ENCODE results near the gene MBIP.

- TF ChIP-seq EZH2 (IDR thresholded peaks at IDR 0.05) (no peak), CTCF (IDR thresholded peaks at IDR 0.05 in 2 of 3, conservative IDR thresholded peaks at IDR 0.05 in 1 of 3; ENCODE audit: borderline replicate concordance in 1 of 3, insufficient read depth in 1 of 3, low read depth in 2 of 3, low read length in 2 of 3) (no peak), POLR2AphosphoS5 (IDR thresholded peaks at IDR 0.05; ENCODE audit: low read depth, low read length) (no peak), POLR2A (IDR thresholded peaks at IDR 0.05; ENCODE audit: borderline replicate concordance, extremely low read depth, insufficient read depth, insufficient read length) (no peak), EZH2phosphoT487 (IDR thresholded peaks at IDR 0.05; ENCODE audit: borderline replicate concordance) (no peak), ZNF274 (IDR thresholded peaks at IDR 0.05; ENCODE audit: low read depth, low read length) (no peak), ZBTB33 (IDR thresholded peaks at IDR 0.05; ENCODE audit: extremely low read depth, insufficient replicate concordance, low read length) (no peak), RAD21 (IDR thresholded peaks at IDR 0.05; ENCODE audit: low read depth) (no peak), TCF7L2 (IDR thresholded peaks at IDR 0.05; ENCODE audit: borderline replicate concordance, extremely low read depth, insufficient read depth, insufficient read length) (no peak), SIN3A (IDR thresholded peaks at IDR 0.05; ENCODE audit: low read depth) (no peak), MAX (IDR thresholded peaks at IDR 0.05) (no peak), CEBPB (IDR thresholded peaks at IDR 0.05; ENCODE audit: low read depth) (no peak), JUND (IDR thresholded peaks at IDR 0.05) (no peak)
- TF ChIP-seq, protein P1, sequence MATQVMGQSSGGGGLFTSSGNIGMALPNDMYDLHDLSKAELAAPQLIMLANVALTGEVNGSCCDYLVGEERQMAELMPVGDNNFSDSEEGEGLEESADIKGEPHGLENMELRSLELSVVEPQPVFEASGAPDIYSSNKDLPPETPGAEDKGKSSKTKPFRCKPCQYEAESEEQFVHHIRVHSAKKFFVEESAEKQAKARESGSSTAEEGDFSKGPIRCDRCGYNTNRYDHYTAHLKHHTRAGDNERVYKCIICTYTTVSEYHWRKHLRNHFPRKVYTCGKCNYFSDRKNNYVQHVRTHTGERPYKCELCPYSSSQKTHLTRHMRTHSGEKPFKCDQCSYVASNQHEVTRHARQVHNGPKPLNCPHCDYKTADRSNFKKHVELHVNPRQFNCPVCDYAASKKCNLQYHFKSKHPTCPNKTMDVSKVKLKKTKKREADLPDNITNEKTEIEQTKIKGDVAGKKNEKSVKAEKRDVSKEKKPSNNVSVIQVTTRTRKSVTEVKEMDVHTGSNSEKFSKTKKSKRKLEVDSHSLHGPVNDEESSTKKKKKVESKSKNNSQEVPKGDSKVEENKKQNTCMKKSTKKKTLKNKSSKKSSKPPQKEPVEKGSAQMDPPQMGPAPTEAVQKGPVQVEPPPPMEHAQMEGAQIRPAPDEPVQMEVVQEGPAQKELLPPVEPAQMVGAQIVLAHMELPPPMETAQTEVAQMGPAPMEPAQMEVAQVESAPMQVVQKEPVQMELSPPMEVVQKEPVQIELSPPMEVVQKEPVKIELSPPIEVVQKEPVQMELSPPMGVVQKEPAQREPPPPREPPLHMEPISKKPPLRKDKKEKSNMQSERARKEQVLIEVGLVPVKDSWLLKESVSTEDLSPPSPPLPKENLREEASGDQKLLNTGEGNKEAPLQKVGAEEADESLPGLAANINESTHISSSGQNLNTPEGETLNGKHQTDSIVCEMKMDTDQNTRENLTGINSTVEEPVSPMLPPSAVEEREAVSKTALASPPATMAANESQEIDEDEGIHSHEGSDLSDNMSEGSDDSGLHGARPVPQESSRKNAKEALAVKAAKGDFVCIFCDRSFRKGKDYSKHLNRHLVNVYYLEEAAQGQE (IDR thresholded peaks at IDR 0.05; ENCODE audit: low read depth), result no peak
Measured at GRCh38 chr14:36313206-36313605, 7.2 kb downstream of the MBIP start.
